ENCODE results near the gene ATP2C2.

The ATP2C2 gene

GRCh38 chr16:84426804-84427203 lies 58.5 kb downstream of the ATP2C2 start:
- TF ChIP-seq POLR2A (IDR thresholded peaks at IDR 0.05; ENCODE audit: extremely low read depth, insufficient read length) (no peak), MYC (IDR thresholded peaks at IDR 0.05; ENCODE audit: low read depth, low read length) (no peak), CTCF (IDR thresholded peaks at IDR 0.05; ENCODE audit: low read depth, low read length) (no peak), MAX (IDR thresholded peaks at IDR 0.05; ENCODE audit: low read depth, low read length) (no peak)
- DNase-seq (ENCODE audit: low read depth): no peak
- no peak overlapping the region for H3K4me3 ChIP-seq (ENCODE audit: low read depth, low read length)

- H3K4me3 ChIP-seq (ENCODE audit: low read depth, low read length): no peak overlapping the region
- no peak for DNase-seq (ENCODE audit: low read depth)
Measured at GRCh38 chr16:84427553-84427952, 59.2 kb downstream of the ATP2C2 start.

GRCh38 chr16:84430860-84431259 lies 62.5 kb downstream of the ATP2C2 start:
- H3K4me3 ChIP-seq (ENCODE audit: low read depth, low read length): no peak overlapping the region
- no peak for DNase-seq (ENCODE audit: low read depth)
- TF ChIP-seq POLR2A (IDR thresholded peaks at IDR 0.05; ENCODE audit: extremely low read depth, insufficient read length): no peak
- no peak for TF ChIP-seq MYC (IDR thresholded peaks at IDR 0.05; ENCODE audit: low read depth, low read length)
- no peak for TF ChIP-seq MAX (IDR thresholded peaks at IDR 0.05; ENCODE audit: low read depth, low read length)

More at GRCh38 chr16:84427553-84427952, 59.2 kb downstream of the ATP2C2 start:
- TF ChIP-seq MAX (IDR thresholded peaks at IDR 0.05; ENCODE audit: low read depth, low read length) (no peak), POLR2A (IDR thresholded peaks at IDR 0.05; ENCODE audit: extremely low read depth, insufficient read length) (no peak), MYC (IDR thresholded peaks at IDR 0.05; ENCODE audit: low read depth, low read length) (no peak), CTCF (IDR thresholded peaks at IDR 0.05; ENCODE audit: low read depth, low read length) (no peak)

- no peak for TF ChIP-seq MYC (IDR thresholded peaks at IDR 0.05; ENCODE audit: low read depth, low read length)
- TF ChIP-seq POLR2A (IDR thresholded peaks at IDR 0.05; ENCODE audit: extremely low read depth, insufficient read length): no peak
- TF ChIP-seq CTCF (IDR thresholded peaks at IDR 0.05; ENCODE audit: low read depth, low read length): no peak
- TF ChIP-seq MAX (IDR thresholded peaks at IDR 0.05; ENCODE audit: low read depth, low read length): no peak
- no peak for DNase-seq (ENCODE audit: low read depth)
Measured at GRCh38 chr16:84434800-84435199, 66.5 kb downstream of the ATP2C2 start.

GRCh38 chr16:84436196-84436595 lies 67.9 kb downstream of the ATP2C2 start:
- no peak for DNase-seq (ENCODE audit: low read depth)
- no peak overlapping the region for H3K4me3 ChIP-seq (ENCODE audit: low read depth, low read length)
- TF ChIP-seq MYC (IDR thresholded peaks at IDR 0.05; ENCODE audit: low read depth, low read length) (no peak), CTCF (IDR thresholded peaks at IDR 0.05; ENCODE audit: low read depth, low read length) (no peak), MAX (IDR thresholded peaks at IDR 0.05; ENCODE audit: low read depth, low read length) (no peak), POLR2A (IDR thresholded peaks at IDR 0.05; ENCODE audit: extremely low read depth, insufficient read length) (no peak)

More at GRCh38 chr16:84434800-84435199, 66.5 kb downstream of the ATP2C2 start:
- no peak overlapping the region for H3K4me3 ChIP-seq (ENCODE audit: low read depth, low read length)

GRCh38 chr16:84438971-84439696 lies 70.8 kb downstream of the ATP2C2 start:
- TF ChIP-seq MYC (IDR thresholded peaks at IDR 0.05; ENCODE audit: low read depth, low read length) (no peak), MAX (IDR thresholded peaks at IDR 0.05; ENCODE audit: low read depth, low read length) (no peak), CTCF (IDR thresholded peaks at IDR 0.05; ENCODE audit: low read depth, low read length) (no peak), POLR2A (IDR thresholded peaks at IDR 0.05; ENCODE audit: extremely low read depth, insufficient read length) (no peak)
- no peak for DNase-seq (ENCODE audit: low read depth)
- H3K4me3 ChIP-seq (ENCODE audit: low read depth, low read length): no peak overlapping the region
